ENCODE results near the gene NFATC1. TPM values are rescaled to one million over a fixed set of nuclear protein-coding genes. Genes with fewer than 3 reads are reported as not detected.

The NFATC1 gene
- polyA plus RNA-seq, 2 of the 4 experiments (the other 2 are of a cell fraction), result 0.52 to 1.7 TPM

DNA sequence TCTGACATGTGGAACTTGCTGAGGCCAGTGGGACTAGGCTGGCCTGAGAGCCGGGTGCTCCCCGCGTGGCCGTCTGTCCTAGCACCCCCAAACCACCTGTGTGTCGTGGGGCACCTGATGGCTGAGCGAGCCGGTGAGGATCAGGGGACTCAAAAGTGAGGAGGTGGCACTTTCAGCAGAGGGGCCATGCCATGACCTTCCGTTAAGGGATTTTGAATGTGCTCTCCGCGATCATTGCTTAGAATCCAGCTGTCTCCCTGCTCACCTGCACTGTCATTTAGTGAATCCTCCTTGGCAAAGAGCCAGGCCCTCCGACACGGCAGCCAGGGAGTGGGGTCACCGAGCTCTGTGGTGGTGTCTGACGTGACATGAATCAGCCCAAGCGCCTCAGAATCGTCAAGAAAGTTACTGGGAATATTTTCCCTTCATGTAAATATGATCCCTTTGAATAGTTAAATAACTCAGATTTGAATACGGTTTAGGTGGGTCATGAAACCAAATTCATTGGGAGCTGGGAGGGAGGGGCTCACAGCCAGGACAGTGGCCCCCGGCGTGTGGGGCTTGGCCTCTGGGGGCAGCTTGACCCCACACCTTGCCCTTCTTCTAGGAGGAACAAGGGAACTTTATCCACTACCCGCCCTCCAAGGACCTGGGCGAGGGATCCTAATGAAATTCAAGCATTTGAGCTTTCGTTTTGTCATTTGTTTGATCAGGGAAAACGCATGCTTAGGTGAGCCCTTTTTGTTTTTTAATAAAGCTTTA is 9.5 kb downstream of the NFATC1 start:
- ChIA-PET CTCF (no interaction called here), POLR2A (no interaction called here)
- TF ChIP-seq ZFP36 (IDR thresholded peaks at IDR 0.05; ENCODE audit: borderline replicate concordance, partially characterized antibody), result no peak
- TF ChIP-seq SMC3 (IDR thresholded peaks at IDR 0.05), result no peak
- Histone ChIP-seq H3K27ac (no peak overlapping the region), H3K4me1 (no peaks in the 10 kb centered on the region), H3K9me3 (no peaks in the 10 kb centered on the region), H3K4me3 (no peak overlapping the region), H3K4me2 (no peak overlapping the region)
- no peak for FAIRE-seq
- DNase-seq (ENCODE audit: low read depth in 1 of 2, low spot score in 1 of 2), result no peak
- ATAC-seq, result no peak
- 77% methylated on average over 21 of the region's 23 CpGs for WGBS (ENCODE audit: missing lambda C conversion rate)

- no peak for DNase-seq (ENCODE audit: low read depth in 1 of 2, low spot score in 1 of 2)
- no peak overlapping the region for H3K4me3 ChIP-seq
- CTCF ChIA-PET, result no interaction called here
- H3K27ac ChIP-seq, result no peak overlapping the region
- no peak for ATAC-seq
- POLR2A ChIA-PET, result no interaction called here
- no peak overlapping the region for H3K4me2 ChIP-seq
- no peaks in the 10 kb centered on the region for H3K9me3 ChIP-seq
- TF ChIP-seq, protein P1, sequence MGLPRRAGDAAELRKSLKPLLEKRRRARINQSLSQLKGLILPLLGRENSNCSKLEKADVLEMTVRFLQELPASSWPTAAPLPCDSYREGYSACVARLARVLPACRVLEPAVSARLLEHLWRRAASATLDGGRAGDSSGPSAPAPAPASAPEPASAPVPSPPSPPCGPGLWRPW (IDR thresholded peaks at IDR 0.05), result no peak
- no peak for TF ChIP-seq POLR2AphosphoS2 (conservative IDR thresholded peaks at IDR 0.05; ENCODE audit: low read length)
- TF ChIP-seq, protein P2, sequence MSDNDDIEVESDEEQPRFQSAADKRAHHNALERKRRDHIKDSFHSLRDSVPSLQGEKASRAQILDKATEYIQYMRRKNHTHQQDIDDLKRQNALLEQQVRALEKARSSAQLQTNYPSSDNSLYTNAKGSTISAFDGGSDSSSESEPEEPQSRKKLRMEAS (IDR thresholded peaks at IDR 0.05), result no peak
- no peak for TF ChIP-seq SREBF2 (IDR thresholded peaks at IDR 0.05)
- no peak for TF ChIP-seq FOSL2 (IDR thresholded peaks at IDR 0.05)
- no peak for TF ChIP-seq FOSL2 (CRISPR knock-in tag; IDR thresholded peaks at IDR 0.05)
- no peak for TF ChIP-seq CTCF (IDR thresholded peaks at IDR 0.05)
- no peak for TF ChIP-seq MYC (IDR thresholded peaks at IDR 0.05; ENCODE audit: borderline replicate concordance, low read length)
- no peak for TF ChIP-seq NFE2L2 (conservative IDR thresholded peaks at IDR 0.05; ENCODE audit: low read length)
- no peak for TF ChIP-seq KDM5A (IDR thresholded peaks at IDR 0.05)
- TF ChIP-seq CBX8 (IDR thresholded peaks at IDR 0.05), result no peak
- TF ChIP-seq, protein P3, sequence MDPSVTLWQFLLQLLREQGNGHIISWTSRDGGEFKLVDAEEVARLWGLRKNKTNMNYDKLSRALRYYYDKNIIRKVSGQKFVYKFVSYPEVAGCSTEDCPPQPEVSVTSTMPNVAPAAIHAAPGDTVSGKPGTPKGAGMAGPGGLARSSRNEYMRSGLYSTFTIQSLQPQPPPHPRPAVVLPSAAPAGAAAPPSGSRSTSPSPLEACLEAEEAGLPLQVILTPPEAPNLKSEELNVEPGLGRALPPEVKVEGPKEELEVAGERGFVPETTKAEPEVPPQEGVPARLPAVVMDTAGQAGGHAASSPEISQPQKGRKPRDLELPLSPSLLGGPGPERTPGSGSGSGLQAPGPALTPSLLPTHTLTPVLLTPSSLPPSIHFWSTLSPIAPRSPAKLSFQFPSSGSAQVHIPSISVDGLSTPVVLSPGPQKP (IDR thresholded peaks at IDR 0.05; ENCODE audit: low read depth, low read length), result no peak
- no peak for FAIRE-seq
- 84% methylated on average over 25 of the region's 27 CpGs for WGBS (ENCODE audit: missing lambda C conversion rate)
- no peaks in the 10 kb centered on the region for H3K4me1 ChIP-seq
Observed at GRCh38 chr18:79405781-79406575, 10.2 kb downstream of the NFATC1 start.

DNA sequence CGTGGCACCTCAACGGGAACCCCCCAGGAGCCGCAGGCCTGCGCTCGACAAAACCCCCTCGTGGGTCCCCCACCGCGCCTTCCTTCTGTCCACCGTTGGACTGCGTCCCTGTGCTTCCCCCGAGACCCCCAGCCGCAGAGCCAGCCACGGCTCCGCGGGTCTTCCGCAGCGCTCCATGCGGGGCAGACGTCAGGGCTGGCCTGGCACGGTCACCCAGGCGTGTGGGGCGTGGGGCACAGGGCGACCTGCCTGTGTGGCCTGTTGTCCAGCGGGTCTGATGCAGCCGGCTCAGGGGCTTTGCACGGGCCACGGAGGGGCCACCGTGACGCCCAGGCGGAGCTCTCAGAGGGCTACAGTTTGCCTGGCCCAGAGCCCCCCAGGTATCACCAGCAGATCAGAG is 11.0 kb downstream of the NFATC1 start:
- H3K4me3 ChIP-seq, result no peak overlapping the region
- TF ChIP-seq, protein P4, sequence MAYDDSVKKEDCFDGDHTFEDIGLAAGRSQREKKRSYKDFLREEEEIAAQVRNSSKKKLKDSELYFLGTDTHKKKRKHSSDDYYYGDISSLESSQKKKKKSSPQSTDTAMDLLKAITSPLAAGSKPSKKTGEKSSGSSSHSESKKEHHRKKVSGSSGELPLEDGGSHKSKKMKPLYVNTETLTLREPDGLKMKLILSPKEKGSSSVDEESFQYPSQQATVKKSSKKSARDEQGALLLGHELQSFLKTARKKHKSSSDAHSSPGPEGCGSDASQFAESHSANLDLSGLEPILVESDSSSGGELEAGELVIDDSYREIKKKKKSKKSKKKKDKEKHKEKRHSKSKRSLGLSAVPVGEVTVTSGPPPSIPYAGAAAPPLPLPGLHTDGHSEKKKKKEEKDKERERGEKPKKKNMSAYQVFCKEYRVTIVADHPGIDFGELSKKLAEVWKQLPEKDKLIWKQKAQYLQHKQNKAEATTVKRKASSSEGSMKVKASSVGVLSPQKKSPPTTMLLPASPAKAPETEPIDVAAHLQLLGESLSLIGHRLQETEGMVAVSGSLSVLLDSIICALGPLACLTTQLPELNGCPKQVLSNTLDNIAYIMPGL (CRISPR knock-in tag; IDR thresholded peaks at IDR 0.05; ENCODE audit: borderline replicate concordance), result no peak
- no peak for TF ChIP-seq MAZ (IDR thresholded peaks at IDR 0.05; ENCODE audit: borderline replicate concordance, low read depth, low read length)
- no peak for ATAC-seq
- ChIA-PET CTCF (no interaction called here), POLR2A (no interaction called here)
- no peak for DNase-seq (ENCODE audit: low read depth in 1 of 2, low spot score in 1 of 2)
- FAIRE-seq, result no peak
- H3K4me1 ChIP-seq, result no peaks in the 10 kb centered on the region
- H3K9me3 ChIP-seq, result no peaks in the 10 kb centered on the region
- WGBS (ENCODE audit: missing lambda C conversion rate), result 93% methylated on average over 17 of the region's 30 CpGs
- no peak overlapping the region for H3K4me2 ChIP-seq
- H3K27ac ChIP-seq, result no peak overlapping the region
